Astrocyte (in vitro differentiated cells and primary cell): ENCODE data around the gene PEX14. TPM values are rescaled to one million over a fixed set of nuclear protein-coding genes. Genes with fewer than 3 reads are reported as not detected.

Experiments used
- DNase-seq: peaks from one replicate; pipeline ENCODE4 v3.0.0-alpha.2; 2010; ENCODE audit warnings: low read depth
- FAIRE-seq: peaks from 2 replicates; lab custom pipeline; 2011; peaks lifted over from hg19 to GRCh38; lab: Jason Lieb, UNC
- H2AFZ ChIP-seq: 2 replicates; pipeline ENCODE4 v1.6.0; 2012; ENCODE audit warnings: low read depth, low read length, inconsistent platforms
- H3K27ac ChIP-seq: 2 replicates; pipeline ENCODE4 v1.5.1; 2011; ENCODE audit warnings: low read depth, low read length, inconsistent platforms
- H3K27me3 ChIP-seq: 2 replicates; pipeline ENCODE4 v1.6.0; 2011; ENCODE audit warnings: low read length, inconsistent platforms; ENCODE audit not compliant: insufficient read depth
- H3K36me3 ChIP-seq: 2 replicates; pipeline ENCODE4 v1.5.1; 2011; ENCODE audit warnings: low read length, inconsistent platforms; ENCODE audit not compliant: insufficient read depth
- H3K4me1 ChIP-seq: 2 replicates; pipeline ENCODE4 v1.5.1; 2011; ENCODE audit warnings: low read length, inconsistent platforms; ENCODE audit not compliant: insufficient read depth
- H3K4me2 ChIP-seq: 2 replicates; pipeline ENCODE4 v1.6.0; 2012; ENCODE audit warnings: low read length, inconsistent platforms
- H3K4me3 ChIP-seq: 2 replicates; pipeline ENCODE4 v1.5.1; 2011; ENCODE audit warnings: low read depth, mild to moderate bottlenecking, low read length, inconsistent platforms; ENCODE audit not compliant: insufficient read depth
- H3K79me2 ChIP-seq: 2 replicates; pipeline ENCODE4 v1.6.0; 2012; ENCODE audit warnings: mild to moderate bottlenecking, low read length, inconsistent platforms; ENCODE audit not compliant: insufficient read depth
- H3K9ac ChIP-seq: 2 replicates; pipeline ENCODE4 v1.6.0; 2012; ENCODE audit warnings: mild to moderate bottlenecking, low read length, inconsistent platforms
- H3K9me3 ChIP-seq: 2 replicates; pipeline ENCODE4 v1.5.1; 2012; ENCODE audit warnings: low read depth, mild to moderate bottlenecking, low read length, inconsistent platforms; ENCODE audit not compliant: insufficient read depth
- H4K20me1 ChIP-seq: 2 replicates; pipeline ENCODE4 v1.6.0; 2012; ENCODE audit warnings: low read length, inconsistent platforms; ENCODE audit not compliant: insufficient read depth
- H3K27ac Mint-ChIP-seq: one replicate; pipeline ENCODE4 v1.8.0; 2021; ENCODE audit warnings: mild to moderate bottlenecking, mixed read lengths; ENCODE audit not compliant: unreplicated experiment
- H3K27me3 Mint-ChIP-seq: one replicate; pipeline ENCODE4 v1.8.0; 2021; ENCODE audit warnings: low read depth, mixed read lengths; ENCODE audit not compliant: unreplicated experiment
- H3K36me3 Mint-ChIP-seq: one replicate; pipeline ENCODE4 v1.8.0; 2021; ENCODE audit warnings: low read depth, mixed read lengths; ENCODE audit not compliant: unreplicated experiment
- H3K4me1 Mint-ChIP-seq: one replicate; pipeline ENCODE4 v1.8.0; 2021; ENCODE audit warnings: low read depth, mixed read lengths; ENCODE audit not compliant: unreplicated experiment
- H3K4me3 Mint-ChIP-seq: one replicate; pipeline ENCODE4 v1.8.0; 2021; ENCODE audit warnings: mild to moderate bottlenecking, moderate library complexity, mixed read lengths; ENCODE audit not compliant: unreplicated experiment
- H3K9me3 Mint-ChIP-seq: one replicate; pipeline ENCODE4 v1.8.0; 2021; ENCODE audit warnings: mild to moderate bottlenecking, mixed read lengths; ENCODE audit not compliant: unreplicated experiment
- EZH2 ChIP-seq: IDR thresholded peaks from 2 replicates; pipeline ENCODE4 v1.6.1; 2012; ENCODE audit warnings: mild to moderate bottlenecking, low read length, inconsistent platforms; ENCODE audit not compliant: insufficient read depth
- total RNA-seq: library from RNA; stranded (reverse); gene quantifications from 2 replicates; pipeline ENCODE4 v1.2.1, GENCODE V29; 2021
- TF ChIP-seq, protein P1 (sequence below): IDR thresholded peaks from 2 replicates; pipeline ENCODE4 v1.5.1; 2011; ENCODE audit warnings: low read depth, mild to moderate bottlenecking, inconsistent platforms, low read length, moderate library complexity; ENCODE audit not compliant: insufficient read depth

Gene PEX14
- total RNA-seq, 1 donor from 2014 or later: 23.3 TPM

GRCh38 chr1:10506677-10507047 is 31.9 kb downstream of the PEX14 start:
- FAIRE-seq: no peak
- Histone ChIP-seq H3K27ac (no peak overlapping the region), H3K79me2 (peaks cover 45% of the 10 kb centered on the region), H3K36me3 (no peaks in the 10 kb centered on the region), H3K4me1 (peaks cover 26% of the 10 kb centered on the region), H2AFZ (no peak overlapping the region), H3K9me3 (no peaks in the 10 kb centered on the region), H4K20me1 (peaks cover 75% of the 10 kb centered on the region), H3K4me2 (no peak overlapping the region), H3K27me3 (no peaks in the 10 kb centered on the region), H3K4me3 (no peak overlapping the region), H3K9ac (no peak overlapping the region)
- no peaks in the 10 kb centered on the region for H3K27me3 Mint-ChIP-seq
- H3K4me3 Mint-ChIP-seq: no peak overlapping the region
- no peak for DNase-seq
- H3K9me3 Mint-ChIP-seq: no peaks in the 10 kb centered on the region
- no peaks in the 10 kb centered on the region for H3K36me3 Mint-ChIP-seq
- H3K27ac Mint-ChIP-seq: no peak overlapping the region
- no peak for TF ChIP-seq EZH2
- TF ChIP-seq, protein P1, sequence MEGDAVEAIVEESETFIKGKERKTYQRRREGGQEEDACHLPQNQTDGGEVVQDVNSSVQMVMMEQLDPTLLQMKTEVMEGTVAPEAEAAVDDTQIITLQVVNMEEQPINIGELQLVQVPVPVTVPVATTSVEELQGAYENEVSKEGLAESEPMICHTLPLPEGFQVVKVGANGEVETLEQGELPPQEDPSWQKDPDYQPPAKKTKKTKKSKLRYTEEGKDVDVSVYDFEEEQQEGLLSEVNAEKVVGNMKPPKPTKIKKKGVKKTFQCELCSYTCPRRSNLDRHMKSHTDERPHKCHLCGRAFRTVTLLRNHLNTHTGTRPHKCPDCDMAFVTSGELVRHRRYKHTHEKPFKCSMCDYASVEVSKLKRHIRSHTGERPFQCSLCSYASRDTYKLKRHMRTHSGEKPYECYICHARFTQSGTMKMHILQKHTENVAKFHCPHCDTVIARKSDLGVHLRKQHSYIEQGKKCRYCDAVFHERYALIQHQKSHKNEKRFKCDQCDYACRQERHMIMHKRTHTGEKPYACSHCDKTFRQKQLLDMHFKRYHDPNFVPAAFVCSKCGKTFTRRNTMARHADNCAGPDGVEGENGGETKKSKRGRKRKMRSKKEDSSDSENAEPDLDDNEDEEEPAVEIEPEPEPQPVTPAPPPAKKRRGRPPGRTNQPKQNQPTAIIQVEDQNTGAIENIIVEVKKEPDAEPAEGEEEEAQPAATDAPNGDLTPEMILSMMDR: no peak
- peaks cover 37% of the 10 kb centered on the region for H3K4me1 Mint-ChIP-seq

- Histone ChIP-seq H4K20me1 (peaks cover 72% of the 10 kb centered on the region), H3K27me3 (no peaks in the 10 kb centered on the region)
These were observed 32.5 kb downstream of the PEX14 start for GRCh38 chr1:10507111-10507879.

More at GRCh38 chr1:10507111-10507879, 32.5 kb downstream of the PEX14 start:
- no peaks in the 10 kb centered on the region for H3K27me3 Mint-ChIP-seq
- H3K36me3 ChIP-seq: no peaks in the 10 kb centered on the region
- no peaks in the 10 kb centered on the region for H3K36me3 Mint-ChIP-seq
- H3K9me3 Mint-ChIP-seq: no peaks in the 10 kb centered on the region
- H3K79me2 ChIP-seq: peaks cover 45% of the 10 kb centered on the region
- no peak for FAIRE-seq
- peaks cover 28% of the 10 kb centered on the region for H3K4me1 ChIP-seq
- H3K4me3 Mint-ChIP-seq: no peak overlapping the region
- H3K27ac ChIP-seq: no peak overlapping the region
- DNase-seq: peak; percentile 57
- no peaks in the 10 kb centered on the region for H3K9me3 ChIP-seq
- no peak overlapping the region for H3K27ac Mint-ChIP-seq
- no peak overlapping the region for H3K4me3 ChIP-seq
- H2AFZ ChIP-seq: no peak overlapping the region
- H3K4me1 Mint-ChIP-seq: peaks cover 42% of the 10 kb centered on the region
- no peak overlapping the region for H3K9ac ChIP-seq
- TF ChIP-seq, protein P1: peak; percentile 95
- no peak for TF ChIP-seq EZH2
- no peak overlapping the region for H3K4me2 ChIP-seq
